ENCODE results near the gene CPXM2. TPM values are rescaled to one million over a fixed set of nuclear protein-coding genes. Genes with fewer than 3 reads are reported as not detected.

The CPXM2 gene
- total RNA-seq, 1 donor from 2014 or later, result 3.3 TPM

DNA sequence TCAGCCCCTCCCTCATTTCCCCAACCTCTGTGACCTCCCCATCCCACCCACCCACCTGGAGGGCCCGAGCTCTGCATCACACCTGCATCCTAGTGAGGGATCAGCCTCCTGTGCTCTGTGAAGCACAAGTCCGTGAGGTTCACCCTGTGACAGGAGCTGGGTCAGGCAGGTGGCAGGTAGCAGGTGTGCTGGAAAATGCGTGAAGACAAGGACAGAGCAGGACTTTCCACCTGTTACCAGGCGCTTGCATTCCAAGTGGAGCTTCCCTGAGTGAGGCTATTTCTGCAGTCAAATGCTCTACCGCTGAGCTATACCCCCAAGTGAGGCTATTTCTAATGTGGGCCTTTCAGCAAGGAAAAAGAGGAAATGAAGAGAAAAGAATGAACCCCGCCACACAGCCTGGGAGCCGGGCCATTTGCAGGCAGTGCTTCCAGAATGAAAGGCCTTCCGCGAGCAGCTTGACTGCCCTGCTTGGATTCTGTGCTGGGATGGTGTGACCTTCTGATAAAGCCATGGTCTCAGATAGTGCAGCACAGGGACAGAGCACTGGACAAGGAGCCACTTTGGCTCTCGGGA is 13.3 kb upstream of the CPXM2 start:
- ATAC-seq, result no peak

GRCh38 chr10:123903621-123904020 is 12.0 kb upstream of the CPXM2 start:
- no peak for ATAC-seq

- ATAC-seq, result no peak
Measured at GRCh38 chr10:123901621-123902020, 10.0 kb upstream of the CPXM2 start.

GRCh38 chr10:123897146-123897545 is 5.5 kb upstream of the CPXM2 start:
- ATAC-seq, result peak; percentile 22

DNA sequence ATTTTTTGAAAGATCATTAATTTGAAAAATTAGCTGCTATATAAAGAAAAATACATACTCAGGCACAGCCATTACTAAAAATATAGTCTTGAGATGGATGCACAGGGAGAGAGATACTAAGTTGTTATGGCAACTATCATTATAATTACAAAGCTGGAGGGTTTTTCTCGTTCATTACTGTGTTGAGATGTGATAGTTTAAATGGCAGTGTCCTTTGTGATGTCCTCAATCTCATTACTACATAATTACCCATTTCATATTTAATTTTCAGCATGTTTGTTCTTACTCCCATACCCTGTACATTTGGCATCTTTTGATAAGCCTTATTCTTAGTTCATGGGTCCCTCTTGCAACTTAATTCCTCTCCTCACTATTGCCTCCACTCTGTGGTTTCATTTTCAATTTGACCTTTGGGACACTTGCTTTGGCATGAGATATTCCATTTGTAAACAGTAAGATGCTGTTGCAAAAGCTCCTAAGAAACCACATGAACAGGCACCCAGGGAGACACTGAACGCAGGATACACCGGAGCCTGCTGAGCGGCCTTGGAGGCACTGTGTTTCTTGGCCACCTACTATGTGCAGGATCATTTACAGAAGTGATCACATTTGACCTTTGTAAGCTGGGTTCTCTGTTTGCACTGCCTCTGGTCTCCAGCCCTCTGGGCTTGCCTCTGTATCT is 4.8 kb upstream of the CPXM2 start:
- ATAC-seq, result no peak

DNA sequence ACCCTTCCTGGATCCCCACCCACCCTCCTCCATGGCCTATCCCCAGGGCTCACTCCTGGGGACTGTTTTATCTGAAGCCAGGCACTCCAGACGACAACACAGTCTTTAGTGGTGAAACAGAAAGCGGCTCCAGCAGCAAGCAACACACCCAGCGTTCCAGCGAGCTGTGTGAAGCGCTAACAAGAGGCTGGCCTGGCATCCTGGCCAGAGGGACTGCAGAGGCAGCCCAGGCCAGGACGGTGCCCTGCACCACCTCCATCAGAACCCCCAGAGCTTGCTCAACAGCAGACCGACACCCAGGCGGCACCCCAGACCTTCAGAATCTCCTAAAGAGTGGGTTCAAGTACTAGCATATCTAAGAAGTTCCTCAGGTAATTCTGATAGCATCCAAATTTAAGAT is 2.0 kb upstream of the CPXM2 start:
- no peak for ATAC-seq

DNA sequence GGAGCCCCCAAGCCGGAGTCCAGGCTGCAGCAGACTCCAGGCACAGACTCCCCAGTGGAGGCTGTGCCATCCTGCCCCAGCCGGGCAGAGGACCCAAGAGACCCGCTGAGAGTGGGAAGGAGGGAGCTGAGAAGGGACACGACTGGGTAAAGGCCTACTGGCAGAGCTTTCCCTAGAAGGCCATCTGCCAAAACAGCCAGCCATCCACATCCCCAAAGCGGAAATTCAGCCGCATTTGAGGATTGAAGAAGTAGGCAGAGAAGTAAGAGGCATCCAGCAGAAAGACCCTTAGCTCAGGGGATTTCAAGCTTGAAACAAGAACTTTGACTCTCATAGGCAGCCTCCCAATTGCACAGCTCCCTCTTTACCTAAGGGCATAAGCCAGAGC is 857 bp downstream of the CPXM2 start:
- no peak for ATAC-seq

DNA sequence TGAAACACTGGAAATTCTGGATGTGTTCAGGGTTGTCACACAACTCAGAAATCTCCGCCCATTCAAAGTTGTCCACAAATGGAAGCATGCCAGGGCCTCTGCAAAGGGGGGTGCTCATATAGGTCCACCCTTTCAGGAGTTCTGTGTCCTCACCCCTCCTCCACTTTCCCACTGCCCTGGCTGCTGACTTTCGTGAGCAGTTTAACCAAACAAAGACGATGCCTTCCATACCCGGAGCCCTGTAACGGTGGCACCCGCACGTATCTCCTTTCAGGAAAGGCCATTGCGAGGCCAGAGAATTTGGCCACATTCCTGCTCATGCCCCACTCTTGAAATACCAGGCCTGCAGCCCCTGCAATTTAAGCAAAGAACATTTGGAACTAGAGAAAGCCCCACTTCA is 1.4 kb downstream of the CPXM2 start:
- no peak for ATAC-seq

DNA sequence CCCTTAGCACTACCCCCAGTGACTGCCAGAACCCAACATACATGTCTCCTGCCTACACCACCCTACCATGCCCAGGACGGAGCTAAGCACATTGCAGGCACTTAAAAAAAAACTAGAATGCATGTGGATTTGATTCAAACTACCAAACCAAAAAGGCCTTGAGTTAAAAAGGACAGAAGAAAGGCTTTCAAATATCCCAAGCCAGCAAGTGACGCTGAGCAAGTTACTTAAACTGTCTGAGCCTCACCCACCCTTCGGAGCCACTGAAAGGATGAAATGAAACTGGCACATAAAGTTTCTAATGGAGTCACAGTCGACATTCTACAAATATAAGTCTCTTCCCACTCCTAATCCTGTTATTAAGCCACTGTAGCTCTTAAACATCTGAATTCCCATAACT is 1.8 kb downstream of the CPXM2 start:
- no peak for ATAC-seq

GRCh38 chr10:123888751-123889150 is 2.9 kb downstream of the CPXM2 start:
- no peak for ATAC-seq

DNA sequence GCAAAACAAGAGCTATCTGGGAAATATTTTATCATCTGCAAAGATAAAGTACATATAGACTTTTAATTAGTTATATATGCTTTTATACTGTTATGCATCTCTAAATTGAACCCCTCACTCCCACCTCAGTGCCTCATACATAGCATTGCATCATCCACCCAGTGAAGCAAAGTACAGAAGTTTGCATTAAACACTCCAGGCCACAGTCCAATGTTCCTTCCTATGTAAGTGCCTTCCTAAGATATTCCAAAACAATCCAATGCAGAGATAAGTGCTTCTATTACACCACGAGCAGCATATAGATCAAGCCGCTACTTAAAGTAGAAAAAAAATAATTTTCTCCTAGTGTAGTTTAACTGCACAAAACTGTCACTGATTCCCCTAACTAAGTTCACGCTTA is 3.4 kb downstream of the CPXM2 start:
- no peak for ATAC-seq

GRCh38 chr10:123886292-123886691 is 5.3 kb downstream of the CPXM2 start:
- ATAC-seq, result no peak

GRCh38 chr10:123885406-123886170 is 6.0 kb downstream of the CPXM2 start:
- no peak for ATAC-seq

GRCh38 chr10:123884907-123885381 is 6.7 kb downstream of the CPXM2 start:
- peak; percentile 92 for ATAC-seq

DNA sequence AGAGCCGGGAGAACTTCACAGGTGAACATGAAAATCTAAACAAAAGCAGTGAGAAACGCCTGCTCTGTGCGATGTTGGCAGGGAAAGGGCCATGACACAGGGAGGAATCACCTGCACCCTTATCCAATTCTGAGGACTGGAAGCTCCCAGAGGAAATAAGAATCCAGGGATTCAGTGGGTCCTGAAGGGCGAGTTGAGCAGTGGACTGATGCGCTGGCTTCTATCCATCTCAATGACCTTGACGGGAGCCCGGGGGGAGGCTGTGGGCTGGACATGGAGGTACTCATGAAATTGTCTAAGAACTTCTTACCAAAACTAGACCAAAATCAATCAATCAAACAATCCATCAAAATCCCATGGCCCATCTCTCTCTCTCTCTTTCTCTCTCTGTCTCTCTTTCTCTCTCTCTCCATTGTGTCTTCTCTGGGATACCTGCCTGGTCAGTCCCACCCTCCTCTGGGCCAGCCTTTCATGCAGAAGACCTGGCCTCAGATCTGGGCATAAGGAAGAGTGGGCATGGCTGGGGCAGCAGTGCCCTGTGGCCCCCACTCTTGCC is 7.2 kb downstream of the CPXM2 start:
- peak; percentile 18 for ATAC-seq

GRCh38 chr10:123883673-123884320 is 7.8 kb downstream of the CPXM2 start:
- peak; percentile 22 for ATAC-seq

DNA sequence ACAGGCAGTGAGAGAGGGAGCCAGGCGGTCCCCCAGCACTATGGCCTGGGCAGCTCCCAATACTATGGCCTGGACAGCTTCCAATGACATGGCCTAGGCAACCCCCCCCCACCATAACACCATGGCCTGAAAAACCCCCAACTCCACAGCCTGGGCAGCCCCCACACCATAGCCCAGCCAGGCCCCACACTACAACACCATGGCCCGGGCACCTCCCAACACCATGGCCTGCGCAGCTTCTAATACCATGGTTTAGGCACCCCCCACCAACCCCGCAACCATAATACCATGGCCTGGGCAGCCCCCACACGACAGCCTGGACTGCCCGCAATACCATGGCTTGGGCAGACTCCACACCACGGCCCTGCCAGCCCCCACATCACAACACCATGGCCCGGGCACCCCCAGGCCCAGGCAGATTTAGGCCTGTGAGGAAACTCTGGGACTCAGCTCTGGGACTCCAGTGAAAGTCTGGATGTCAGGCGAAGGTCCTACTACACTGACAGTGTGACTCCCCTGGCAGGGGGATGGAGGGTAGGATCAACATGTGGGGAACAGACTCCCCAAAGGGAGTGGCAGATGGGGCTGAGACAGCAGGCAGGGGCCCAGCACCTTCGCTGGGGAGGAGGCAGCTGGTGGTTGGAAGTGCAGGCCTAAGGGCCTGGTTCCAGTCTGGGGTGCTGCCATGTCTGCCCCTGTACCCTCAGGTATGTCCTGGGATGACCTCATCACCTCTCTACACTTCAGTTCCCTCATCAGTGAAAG is 8.7 kb downstream of the CPXM2 start:
- no peak for ATAC-seq

- no peak for ATAC-seq
Measured at GRCh38 chr10:123882177-123882576, 9.4 kb downstream of the CPXM2 start.

GRCh38 chr10:123879606-123880257 is 11.9 kb downstream of the CPXM2 start:
- ATAC-seq, result no peak

DNA sequence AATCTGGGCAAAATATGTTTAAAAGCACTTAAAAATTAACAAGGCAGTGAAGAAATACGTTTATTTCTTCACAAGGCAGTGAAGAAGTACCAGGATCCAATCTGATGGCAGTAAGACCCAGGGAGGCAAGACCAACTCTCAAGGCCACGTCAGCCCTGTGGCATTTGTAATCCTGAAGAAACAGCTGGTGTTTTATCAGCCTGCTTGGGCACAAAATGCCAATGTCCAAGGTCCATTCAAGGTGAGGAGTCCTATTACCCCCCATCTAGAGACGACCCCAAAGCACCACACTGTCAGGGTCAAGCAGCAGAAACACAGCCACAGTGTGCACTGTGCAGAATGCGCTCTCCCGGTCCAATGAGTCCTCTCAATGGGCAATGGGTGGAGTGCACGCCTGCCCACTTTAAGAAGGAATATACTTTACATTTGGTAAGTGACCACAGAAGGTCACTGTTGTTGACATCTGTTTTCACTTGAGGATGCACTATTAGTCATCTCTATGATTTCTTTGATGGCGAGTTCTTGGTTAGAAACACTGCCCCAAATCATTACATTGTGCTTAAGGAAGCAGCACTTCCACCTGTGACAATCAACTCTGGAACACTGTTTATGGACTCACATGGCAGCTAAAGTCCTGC is 12.8 kb downstream of the CPXM2 start:
- ATAC-seq, result no peak

GRCh38 chr10:123870260-123870659 is 21.3 kb downstream of the CPXM2 start:
- ATAC-seq, result no peak

All from esophagus mucosa (tissue), 1 donor.